Suprapubic skin (tissue), 4 donors: ENCODE data around the gene AGMO. TPM values are rescaled to one million over a fixed set of nuclear protein-coding genes. Genes with fewer than 3 reads are reported as not detected.

Source experiments
- DNase-seq, 2 donors: peaks; one replicate each; pipeline ENCODE4 v3.0.0-alpha.2; 2019; ENCODE audit warnings: low spot score in 2 of 2
- H3K27ac ChIP-seq: fragments of 200-600 bp; sonication (generic); one replicate; pipeline ENCODE4 v1.5.1; 2019
- H3K27me3 ChIP-seq: fragments of 200-600 bp; sonication (generic); one replicate; pipeline ENCODE4 v1.5.1; 2019
- H3K36me3 ChIP-seq: fragments of 200-600 bp; sonication (generic); one replicate; pipeline ENCODE4 v1.5.1; 2019
- H3K4me1 ChIP-seq: fragments of 200-600 bp; sonication (generic); one replicate; pipeline ENCODE4 v1.5.1; 2019
- H3K4me3 ChIP-seq: fragments of 200-600 bp; sonication (generic); one replicate; pipeline ENCODE4 v1.5.1; 2019; ENCODE audit warnings: mild to moderate bottlenecking
- H3K9me3 ChIP-seq: fragments of 200-600 bp; sonication (generic); one replicate; pipeline ENCODE4 v1.5.1; 2019
- CTCF ChIP-seq, 2 donors: fragments of 200-600 bp in 1 of 2; fragments of 450-650 bp in 1 of 2; sonication (generic) in 1 of 2; IDR thresholded peaks; one replicate each; pipeline ENCODE4 v1.5.1; 2016 to 2019; ENCODE audit warnings: antibody characterized with exemption in 2 of 2, mild to moderate bottlenecking in 1 of 2, moderate library complexity in 1 of 2
- EP300 ChIP-seq: sonication (generic); formaldehyde crosslinking; IDR thresholded peaks from one replicate; pipeline ENCODE4 v1.6.1; 2017; ENCODE audit warnings: antibody characterized with exemption
- POLR2A ChIP-seq, 2 donors: fragments of 450-650 bp; IDR thresholded peaks; one replicate each; pipeline ENCODE4 v1.6.1; 2017; ENCODE audit warnings: antibody characterized with exemption in 2 of 2, mild to moderate bottlenecking in 2 of 2, moderate library complexity in 2 of 2
- POLR2AphosphoS5 ChIP-seq, 3 donors: sonication (generic); formaldehyde crosslinking; IDR thresholded peaks; one replicate each; pipeline ENCODE4 v1.6.1; 2017; ENCODE audit warnings: antibody characterized with exemption in 3 of 3
- WGBS: methylation state at CpG from one replicate; pipeline ENCODE4 v1.1.5; 2018; 5-methylcytosine and 5-hydroxymethylcytosine counted together
- total RNA-seq, 4 donors: library from RNA; depleted of rRNA; stranded (reverse); fragments of >200 nt; gene quantifications; one replicate each; pipeline ENCODE4 v1.1.0, GENCODE V29; 2016

The AGMO gene
- total RNA-seq, 4 donors from 2014 or later, result 0.40 TPM; not detected in 3

GRCh38 chr7:15239801-15240200 lies 322.0 kb downstream of the AGMO start:
- TF ChIP-seq POLR2A (IDR thresholded peaks at IDR 0.05) (no peak), CTCF (IDR thresholded peaks at IDR 0.05) (no peak), EP300 (no peak), POLR2AphosphoS5 (IDR thresholded peaks at IDR 0.05) (no peak)
- no peak for DNase-seq
- H3K27me3 ChIP-seq, result no peaks in the 10 kb centered on the region
- no peaks in the 10 kb centered on the region for H3K36me3 ChIP-seq
- 39% methylated on average over 4 of the region's 4 CpGs for WGBS
- no peak overlapping the region for H3K4me3 ChIP-seq
- H3K27ac ChIP-seq, result no peak overlapping the region
- no peaks in the 10 kb centered on the region for H3K4me1 ChIP-seq
- H3K9me3 ChIP-seq, result no peaks in the 10 kb centered on the region

GRCh38 chr7:15236952-15237351 lies 324.9 kb downstream of the AGMO start:
- no peak overlapping the region for H3K27ac ChIP-seq
- WGBS, result 53% methylated on average over 2 of the region's 2 CpGs
- H3K9me3 ChIP-seq, result no peaks in the 10 kb centered on the region

GRCh38 chr7:15234431-15234830 lies 327.4 kb downstream of the AGMO start:
- H3K36me3 ChIP-seq, result no peaks in the 10 kb centered on the region
- no peaks in the 10 kb centered on the region for H3K27me3 ChIP-seq
- WGBS, result 81% methylated on average over 3 of the region's 3 CpGs
- H3K27ac ChIP-seq, result no peak overlapping the region
- DNase-seq, result no peak
- H3K9me3 ChIP-seq, result no peaks in the 10 kb centered on the region
- no peak overlapping the region for H3K4me3 ChIP-seq
- TF ChIP-seq POLR2AphosphoS5 (IDR thresholded peaks at IDR 0.05) (no peak), POLR2A (IDR thresholded peaks at IDR 0.05) (no peak), CTCF (IDR thresholded peaks at IDR 0.05) (no peak), EP300 (no peak)
- no peaks in the 10 kb centered on the region for H3K4me1 ChIP-seq

More at GRCh38 chr7:15236952-15237351, 324.9 kb downstream of the AGMO start:
- DNase-seq, result no peak
- no peak overlapping the region for H3K4me3 ChIP-seq
- TF ChIP-seq CTCF (IDR thresholded peaks at IDR 0.05) (no peak), EP300 (no peak), POLR2A (IDR thresholded peaks at IDR 0.05) (no peak), POLR2AphosphoS5 (IDR thresholded peaks at IDR 0.05) (no peak)
- H3K4me1 ChIP-seq, result no peaks in the 10 kb centered on the region
- no peaks in the 10 kb centered on the region for H3K36me3 ChIP-seq
- no peaks in the 10 kb centered on the region for H3K27me3 ChIP-seq

- H3K9me3 ChIP-seq, result no peaks in the 10 kb centered on the region
- no peak for DNase-seq
- TF ChIP-seq POLR2AphosphoS5 (IDR thresholded peaks at IDR 0.05) (no peak), EP300 (no peak), POLR2A (IDR thresholded peaks at IDR 0.05) (no peak), CTCF (IDR thresholded peaks at IDR 0.05) (no peak)
- H3K4me1 ChIP-seq, result no peaks in the 10 kb centered on the region
- no peak overlapping the region for H3K27ac ChIP-seq
- H3K27me3 ChIP-seq, result no peaks in the 10 kb centered on the region
- H3K36me3 ChIP-seq, result no peaks in the 10 kb centered on the region
- H3K4me3 ChIP-seq, result no peak overlapping the region
- WGBS, result 32% methylated on average over 3 of the region's 3 CpGs
These were observed 333.0 kb downstream of the AGMO start for GRCh38 chr7:15228831-15229230.

- no peaks in the 10 kb centered on the region for H3K36me3 ChIP-seq
- no peak for TF ChIP-seq EP300
- TF ChIP-seq POLR2A (IDR thresholded peaks at IDR 0.05), result no peak
- TF ChIP-seq CTCF (IDR thresholded peaks at IDR 0.05), result no peak
- no peak overlapping the region for H3K4me3 ChIP-seq
- no peaks in the 10 kb centered on the region for H3K4me1 ChIP-seq
- no peaks in the 10 kb centered on the region for H3K9me3 ChIP-seq
- no peaks in the 10 kb centered on the region for H3K27me3 ChIP-seq
- DNase-seq, result no peak
- H3K27ac ChIP-seq, result no peak overlapping the region
- 40% methylated on average over 1 of the region's 1 CpG for WGBS
These were observed 335.8 kb downstream of the AGMO start for GRCh38 chr7:15225981-15226380.
